ENCODE measurements around the gene DMD. TPM values are rescaled to one million over a fixed set of nuclear protein-coding genes. Genes with fewer than 3 reads are reported as not detected.
"Not testable (repeated sequence)": the region's sequence is repeated elsewhere in the genome, so short reads cannot be mapped to it uniquely, and the experiment has no call there.

DMD gene
- total RNA-seq, 2 experiments from 2014 or later = 0.27 to 0.49 TPM

GRCh38 chrX:32267796-32268195, 943.6 kb downstream of the DMD start:
- H3K4me1 Mint-ChIP-seq (ENCODE audit: low read depth) = no peaks in the 10 kb centered on the region
- H3K36me3 Mint-ChIP-seq (ENCODE audit: low read depth) = no peaks in the 10 kb centered on the region
- ChIA-PET POLR2A (no interaction called here), CTCF (no interaction called here)
- ATAC-seq (no peak), DNase-seq (no peak)
- no peak for TF ChIP-seq CTCF (IDR thresholded peaks at IDR 0.05)
- intact Hi-C loops (cut with micrococcal nuclease) = no loop called here
- no peak overlapping the region for H3K4me3 Mint-ChIP-seq
- H3K27me3 Mint-ChIP-seq = no peaks in the 10 kb centered on the region
- peaks cover 6% of the 10 kb centered on the region for H3K9me3 Mint-ChIP-seq
- no peak overlapping the region for H3K27ac Mint-ChIP-seq

DNA sequence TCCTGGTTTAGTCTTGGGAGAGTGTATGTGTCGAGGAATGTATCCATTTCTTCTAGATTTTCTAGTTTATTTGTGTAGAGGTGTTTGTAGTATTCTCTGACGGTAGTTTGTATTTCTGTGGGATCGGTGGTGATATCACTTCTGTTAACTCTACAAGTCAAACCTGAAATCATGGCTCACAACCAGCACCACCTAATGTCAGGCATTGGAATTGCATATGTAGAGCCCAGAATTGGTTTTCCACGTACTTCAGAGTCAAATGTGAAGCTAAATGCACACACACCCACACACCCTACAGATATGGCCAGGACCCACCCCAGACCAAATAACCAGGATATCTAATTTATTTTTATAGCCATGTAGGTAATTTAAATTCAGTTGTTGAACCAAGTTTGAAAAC, 964.7 kb downstream of the DMD start:
- POLR2A ChIA-PET; H3K4me1 Mint-ChIP-seq (ENCODE audit: low read depth); intact Hi-C loops (cut with micrococcal nuclease); H3K27ac Mint-ChIP-seq; ATAC-seq; H3K9me3 Mint-ChIP-seq; H3K27me3 Mint-ChIP-seq; H3K36me3 Mint-ChIP-seq (ENCODE audit: low read depth); CTCF ChIA-PET; H3K4me3 Mint-ChIP-seq: not testable (repeated sequence)
- DNase-seq = peak; percentile 2

DNA sequence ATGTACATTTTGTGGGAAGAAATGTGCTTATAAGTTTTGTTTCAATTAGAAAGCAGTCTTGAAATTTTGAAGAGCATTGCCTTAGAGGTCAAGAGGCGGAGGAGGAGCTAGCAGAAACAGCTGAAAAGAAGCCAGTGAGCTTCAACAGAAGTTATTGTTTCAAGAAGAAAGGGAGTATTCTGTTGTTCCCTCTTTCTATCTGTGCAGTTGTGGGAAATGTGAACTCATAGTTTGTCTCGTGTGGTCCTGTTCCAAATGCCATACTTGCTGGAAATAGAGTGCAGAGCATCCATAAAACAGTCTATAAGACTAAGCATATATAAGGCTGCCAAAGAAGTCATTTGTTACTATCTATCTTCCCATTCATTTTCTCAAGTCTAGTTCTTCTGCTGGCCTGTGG, 1015.7 kb downstream of the DMD start:
- Mint-ChIP-seq H3K4me3 (no peak overlapping the region), H3K9me3 (no peaks in the 10 kb centered on the region), H3K36me3 (ENCODE audit: low read depth) (no peaks in the 10 kb centered on the region), H3K27me3 (no peaks in the 10 kb centered on the region), H3K4me1 (ENCODE audit: low read depth) (no peaks in the 10 kb centered on the region), H3K27ac (no peak overlapping the region)
- intact Hi-C loops (cut with micrococcal nuclease) = no loop called here
- no peak for TF ChIP-seq CTCF (IDR thresholded peaks at IDR 0.05)
- ChIA-PET POLR2A (no interaction called here), CTCF (interaction anchor here (0.6 kb wide), 1 partner anchor 1056 kb away, joined by 3 read pairs; no protein-coding TSS in a partner anchor)
- no peak for DNase-seq
- no peak for ATAC-seq

- TF ChIP-seq CTCF (IDR thresholded peaks at IDR 0.05) = no peak
- ChIA-PET POLR2A (no interaction called here), CTCF (no interaction called here)
- no peak overlapping the region for H3K27ac Mint-ChIP-seq
- intact Hi-C loops (cut with micrococcal nuclease) = no loop called here
- no peak overlapping the region for H3K4me3 Mint-ChIP-seq
- H3K4me1 Mint-ChIP-seq (ENCODE audit: low read depth) = no peaks in the 10 kb centered on the region
- H3K27me3 Mint-ChIP-seq = no peaks in the 10 kb centered on the region
- ATAC-seq = no peak
- no peak for DNase-seq
- no peaks in the 10 kb centered on the region for H3K36me3 Mint-ChIP-seq (ENCODE audit: low read depth)
- no peaks in the 10 kb centered on the region for H3K9me3 Mint-ChIP-seq
Observed at GRCh38 chrX:32191316-32191715, 1020.0 kb downstream of the DMD start.

- intact Hi-C loops (cut with micrococcal nuclease) = no loop called here
- no peaks in the 10 kb centered on the region for H3K27me3 Mint-ChIP-seq
- H3K4me3 Mint-ChIP-seq = no peak overlapping the region
- no peaks in the 10 kb centered on the region for H3K4me1 Mint-ChIP-seq (ENCODE audit: low read depth)
- no peaks in the 10 kb centered on the region for H3K9me3 Mint-ChIP-seq
- POLR2A ChIA-PET = no interaction called here
- no peaks in the 10 kb centered on the region for H3K36me3 Mint-ChIP-seq (ENCODE audit: low read depth)
- no peak for DNase-seq
- CTCF ChIA-PET = no interaction called here
- no peak overlapping the region for H3K27ac Mint-ChIP-seq
- no peak for TF ChIP-seq CTCF (IDR thresholded peaks at IDR 0.05)
- ATAC-seq = no peak
Observed at GRCh38 chrX:32185160-32185559, 1026.2 kb downstream of the DMD start.

DNA sequence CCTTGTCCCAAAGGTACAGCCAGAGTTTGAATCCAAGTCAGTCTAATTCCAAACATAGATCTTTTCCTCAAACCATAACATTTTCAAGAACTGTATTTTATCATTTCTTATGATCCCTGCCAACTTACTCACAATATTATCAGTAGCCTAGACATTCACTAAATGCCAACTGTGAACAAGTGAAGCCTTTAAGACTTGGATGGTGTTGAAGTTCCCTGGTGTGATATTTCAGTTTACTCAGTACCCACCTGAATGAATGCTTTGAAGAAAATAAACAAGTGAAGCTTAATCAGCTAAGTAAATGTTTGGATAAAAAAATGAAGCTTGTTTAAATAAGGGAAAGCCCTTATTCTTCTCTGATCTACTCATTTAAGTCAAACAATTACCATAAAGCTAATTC, 1028.3 kb downstream of the DMD start:
- no peaks in the 10 kb centered on the region for H3K36me3 Mint-ChIP-seq (ENCODE audit: low read depth)

More for the DNA sequence above, 1028.3 kb downstream of the DMD start:
- Mint-ChIP-seq H3K4me1 (ENCODE audit: low read depth) (no peaks in the 10 kb centered on the region), H3K9me3 (no peaks in the 10 kb centered on the region), H3K27ac (no peak overlapping the region), H3K27me3 (no peaks in the 10 kb centered on the region), H3K4me3 (no peak overlapping the region)
- ATAC-seq = no peak
- no peak for DNase-seq
- POLR2A ChIA-PET = no interaction called here
- no peak for TF ChIP-seq CTCF (IDR thresholded peaks at IDR 0.05)
- intact Hi-C loops (cut with micrococcal nuclease) = no loop called here
- CTCF ChIA-PET = no interaction called here
